DND-41 (cell line): ENCODE results near the gene RNF14.

Experiments used
- ATAC-seq: fragments of 200-7000 bp; cut with Tn5 transposase; 3 replicates; pipeline ENCODE4 v1.9.1; 2021; ENCODE audit warnings: low read depth; ENCODE audit not compliant: insufficient read depth
- DNase-seq: peaks from one replicate; pipeline ENCODE4 v3.0.0-alpha.2; 2020
- H2AFZ ChIP-seq: 2 replicates; pipeline ENCODE4 v1.6.0; 2012; ENCODE audit warnings: low read depth, low read length
- H3K27ac ChIP-seq: 2 replicates; pipeline ENCODE4 v1.5.1; 2012; ENCODE audit warnings: low read length, inconsistent platforms
- H3K27me3 ChIP-seq: fragments of 200-600 bp; sonication (generic); 2 replicates; pipeline ENCODE4 v1.6.0; 2012; ENCODE audit warnings: low read length, mild to moderate bottlenecking, inconsistent platforms; ENCODE audit not compliant: insufficient read depth, poor library complexity
- H3K36me3 ChIP-seq: 2 replicates; pipeline ENCODE4 v1.5.1; 2012; ENCODE audit warnings: low read length, inconsistent platforms; ENCODE audit not compliant: insufficient read depth
- H3K4me1 ChIP-seq: 2 replicates; pipeline ENCODE4 v1.5.1; 2012; ENCODE audit warnings: mild to moderate bottlenecking, low read length; ENCODE audit not compliant: insufficient read depth
- H3K4me2 ChIP-seq: 2 replicates; pipeline ENCODE4 v1.6.0; 2012; ENCODE audit warnings: mild to moderate bottlenecking, moderate library complexity, low read length, inconsistent platforms; ENCODE audit not compliant: insufficient read depth
- H3K4me3 ChIP-seq, 2 experiments: fragments of 200-600 bp in 1 of 2; shearing (Covaris generic) in 1 of 2; 2 replicates each; pipeline ENCODE4 v1.5.1; 2012 to 2016; ENCODE audit warnings: inconsistent platforms in 2 of 2, low read length in 2 of 2, mild to moderate bottlenecking in 2 of 2, low read depth in 1 of 2, moderate library complexity in 1 of 2
- H3K79me2 ChIP-seq: 2 replicates; pipeline ENCODE4 v1.6.0; 2012; ENCODE audit warnings: low read length, inconsistent platforms; ENCODE audit not compliant: insufficient read depth
- H3K9ac ChIP-seq: 2 replicates; pipeline ENCODE4 v1.6.0; 2012; ENCODE audit warnings: low read depth, mild to moderate bottlenecking, inconsistent platforms, low read length, moderate library complexity
- H3K9me3 ChIP-seq: 2 replicates; pipeline ENCODE4 v1.5.1; 2012; ENCODE audit warnings: low read length, moderate library complexity, mild to moderate bottlenecking, inconsistent platforms; ENCODE audit not compliant: insufficient read depth, severe bottlenecking
- H4K20me1 ChIP-seq: 2 replicates; pipeline ENCODE4 v1.6.0; 2012; ENCODE audit warnings: low read length; ENCODE audit not compliant: insufficient read depth
- EZH2 ChIP-seq: IDR thresholded peaks from 3 replicates; pipeline ENCODE4 v1.6.1; 2012; ENCODE audit warnings: borderline replicate concordance, low read depth, mild to moderate bottlenecking, moderate library complexity, low read length, inconsistent platforms; ENCODE audit not compliant: severe bottlenecking
- TF ChIP-seq, protein P1 (sequence below): IDR thresholded peaks from 2 replicates; pipeline ENCODE4 v1.5.1; 2012; ENCODE audit warnings: borderline replicate concordance, low read length, moderate library complexity, mild to moderate bottlenecking; ENCODE audit not compliant: poor library complexity, severe bottlenecking; ENCODE audit errors: extremely low read depth

RNF14 gene

GRCh38 chr5:142003266-142003800 lies 34.4 kb downstream of the RNF14 start:
- no peak for ATAC-seq
- no peak overlapping the region for H3K4me3 ChIP-seq
- H3K36me3 ChIP-seq, result peaks cover 72% of the 10 kb centered on the region

GRCh38 chr5:142006363-142007236 lies 37.7 kb downstream of the RNF14 start:
- TF ChIP-seq EZH2, result no peak
- TF ChIP-seq, protein P1, sequence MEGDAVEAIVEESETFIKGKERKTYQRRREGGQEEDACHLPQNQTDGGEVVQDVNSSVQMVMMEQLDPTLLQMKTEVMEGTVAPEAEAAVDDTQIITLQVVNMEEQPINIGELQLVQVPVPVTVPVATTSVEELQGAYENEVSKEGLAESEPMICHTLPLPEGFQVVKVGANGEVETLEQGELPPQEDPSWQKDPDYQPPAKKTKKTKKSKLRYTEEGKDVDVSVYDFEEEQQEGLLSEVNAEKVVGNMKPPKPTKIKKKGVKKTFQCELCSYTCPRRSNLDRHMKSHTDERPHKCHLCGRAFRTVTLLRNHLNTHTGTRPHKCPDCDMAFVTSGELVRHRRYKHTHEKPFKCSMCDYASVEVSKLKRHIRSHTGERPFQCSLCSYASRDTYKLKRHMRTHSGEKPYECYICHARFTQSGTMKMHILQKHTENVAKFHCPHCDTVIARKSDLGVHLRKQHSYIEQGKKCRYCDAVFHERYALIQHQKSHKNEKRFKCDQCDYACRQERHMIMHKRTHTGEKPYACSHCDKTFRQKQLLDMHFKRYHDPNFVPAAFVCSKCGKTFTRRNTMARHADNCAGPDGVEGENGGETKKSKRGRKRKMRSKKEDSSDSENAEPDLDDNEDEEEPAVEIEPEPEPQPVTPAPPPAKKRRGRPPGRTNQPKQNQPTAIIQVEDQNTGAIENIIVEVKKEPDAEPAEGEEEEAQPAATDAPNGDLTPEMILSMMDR, result no peak
- Histone ChIP-seq H2AFZ (no peak overlapping the region), H3K4me2 (no peak overlapping the region), H3K9ac (no peak overlapping the region), H3K79me2 (no peaks in the 10 kb centered on the region), H3K27me3 (no peaks in the 10 kb centered on the region), H3K4me3 (no peak overlapping the region), H4K20me1 (no peaks in the 10 kb centered on the region; the same call in 1 of the 2 replicates), H3K36me3 (peaks cover 62% of the 10 kb centered on the region), H3K27ac (no peak overlapping the region), H3K4me1 (peaks cover 6% of the 10 kb centered on the region), H3K9me3 (no peaks in the 10 kb centered on the region)
- DNase-seq (no peak), ATAC-seq (peak; percentile 63)

More at GRCh38 chr5:142003266-142003800, 34.4 kb downstream of the RNF14 start:
- Histone ChIP-seq H3K4me1 (peaks cover 3% of the 10 kb centered on the region), H3K9ac (no peak overlapping the region), H2AFZ (no peak overlapping the region), H3K79me2 (no peaks in the 10 kb centered on the region), H4K20me1 (no peaks in the 10 kb centered on the region; the same call in 1 of the 2 replicates), H3K9me3 (no peaks in the 10 kb centered on the region), H3K4me2 (no peak overlapping the region), H3K27me3 (no peaks in the 10 kb centered on the region), H3K27ac (no peak overlapping the region)
- no peak for DNase-seq
- no peak for TF ChIP-seq EZH2
- TF ChIP-seq, protein P1, result no peak

- no peak for DNase-seq
- ATAC-seq, result no peak
- Histone ChIP-seq H3K4me2 (no peak overlapping the region), H3K27ac (no peak overlapping the region), H3K9me3 (no peaks in the 10 kb centered on the region), H3K4me3 (no peak overlapping the region), H3K9ac (no peak overlapping the region), H3K4me1 (peaks cover 11% of the 10 kb centered on the region), H4K20me1 (no peaks in the 10 kb centered on the region; the same call in 1 of the 2 replicates), H3K27me3 (no peaks in the 10 kb centered on the region), H3K79me2 (peaks cover 3% of the 10 kb centered on the region), H2AFZ (no peak overlapping the region), H3K36me3 (peaks cover 56% of the 10 kb centered on the region)
- TF ChIP-seq, protein P1, result no peak
- TF ChIP-seq EZH2, result no peak
These were observed 38.3 kb downstream of the RNF14 start for GRCh38 chr5:142007237-142007544.
